Cardiac septum (tissue), 1 donor: Measurements from ENCODE around the gene DIPK2A. TPM values are rescaled to one million over a fixed set of nuclear protein-coding genes. Genes with fewer than 3 reads are reported as not detected.

Experiments used
- total RNA-seq: library from RNA; stranded (reverse); fragmentation: NEBNext Ultra II Directional; extraction: Animal tissue kit (Norgen Biotek cat#: 25700); gene quantifications from one replicate; pipeline ENCODE4 v1.2.1, GENCODE V29; 2021
- donor health status: DM: no; HTN: no; CAD: no.

Gene DIPK2A
- total RNA-seq, 1 donor from 2014 or later, result 9.4 TPM

Other genes with a start within 250 kb of the DIPK2A start
- gene SLC9A9, start 123.4 kb upstream of the DIPK2A start, total RNA-seq, result 3.6 TPM